Prostate gland (tissue), 2 donors: ENCODE measurements around the gene NRXN3.

Experiments used
- CTCF ChIP-seq, 4 experiments: fragments of 200-600 bp in 2 of 4; fragments of 450-650 bp in 2 of 4; sonication (generic) in 2 of 4; IDR thresholded peaks; 1 replicate in 3 of 4; 2 replicates in 1 of 4; pipeline ENCODE4 v1.5.1; 2016 to 2019; ENCODE audit warnings: antibody characterized with exemption in 4 of 4, mild to moderate bottlenecking in 2 of 4, moderate library complexity in 2 of 4
- POLR2A ChIP-seq: fragments of 450-650 bp; IDR thresholded peaks from one replicate; pipeline ENCODE4 v1.6.1; 2016; ENCODE audit warnings: antibody characterized with exemption, mild to moderate bottlenecking
- POLR2AphosphoS5 ChIP-seq: sonication (generic); formaldehyde crosslinking; IDR thresholded peaks from one replicate; pipeline ENCODE4 v1.6.1; 2017; ENCODE audit warnings: antibody characterized with exemption

DNA sequence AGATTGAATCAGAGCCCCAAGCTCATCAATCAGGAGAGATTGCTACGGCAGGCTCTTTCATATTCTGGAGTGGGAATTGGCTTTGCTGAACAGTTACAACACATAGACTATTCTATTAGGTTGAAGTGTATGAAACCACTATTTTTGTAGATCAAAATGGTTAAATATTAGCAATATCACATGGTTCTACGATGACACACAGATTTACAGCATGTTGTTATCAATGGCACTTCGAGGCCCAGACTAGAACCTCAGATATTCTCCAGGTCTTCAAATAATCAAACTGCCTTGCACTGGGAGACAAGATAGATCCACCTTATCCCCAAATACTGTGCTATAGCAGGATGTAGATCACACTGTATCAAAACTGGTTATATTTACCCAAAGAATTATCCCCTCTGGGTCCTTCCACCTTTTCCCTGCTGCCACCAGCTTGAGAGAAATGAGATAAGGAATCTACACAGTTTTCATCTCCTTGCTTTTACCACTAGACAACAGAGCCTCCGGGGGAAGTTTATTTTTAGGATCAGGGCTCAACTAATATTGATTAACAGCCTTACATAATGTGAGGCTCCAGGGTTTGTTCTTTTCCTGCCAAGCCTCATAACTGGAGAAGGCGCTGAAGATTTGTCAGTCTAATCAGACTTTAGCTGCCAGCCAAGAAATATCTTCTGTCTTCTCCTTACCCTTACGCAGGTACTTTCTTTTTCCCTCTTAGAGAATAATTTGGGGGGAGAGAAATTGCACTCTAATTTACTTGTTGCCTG, 1534.1 kb downstream of the NRXN3 start:
- TF ChIP-seq CTCF (IDR thresholded peaks at IDR 0.05) = no peak
- no peak for TF ChIP-seq POLR2A
- TF ChIP-seq POLR2AphosphoS5 = no peak
